Muscle layer of duodenum (tissue), 2 donors: ENCODE measurements around the gene CRTC2.
A peak's percentile ranks its signal among the peaks of the same experiment; 100 is the strongest.

Experiments
- H3K27ac ChIP-seq: one replicate; pipeline ENCODE4 v1.7.0; 2013; ENCODE audit warnings: mild to moderate bottlenecking, low read length
- H3K27me3 ChIP-seq: one replicate; pipeline ENCODE4 v1.7.0; 2013; ENCODE audit warnings: low read depth, mild to moderate bottlenecking, control low read depth, low read length
- H3K36me3 ChIP-seq, 2 donors: one replicate each; pipeline ENCODE4 v1.7.0; 2013; ENCODE audit warnings: low read length in 2 of 2, control low read depth in 1 of 2, mild to moderate bottlenecking in 1 of 2; ENCODE audit not compliant: insufficient read depth in 2 of 2, control insufficient read depth in 1 of 2
- H3K4me1 ChIP-seq, 2 donors: one replicate each; pipeline ENCODE4 v1.7.0; 2013; ENCODE audit warnings: low read length in 2 of 2, mild to moderate bottlenecking in 2 of 2, control low read depth in 1 of 2, moderate library complexity in 1 of 2; ENCODE audit not compliant: insufficient read depth in 2 of 2, control insufficient read depth in 1 of 2
- H3K4me3 ChIP-seq, 2 donors: one replicate each; pipeline ENCODE4 v1.7.0; 2013; ENCODE audit warnings: low read length in 2 of 2, low read depth in 1 of 2, mild to moderate bottlenecking in 1 of 2
- H3K9me3 ChIP-seq, 2 donors: one replicate each; pipeline ENCODE4 v1.7.0; 2013; ENCODE audit warnings: low read length in 2 of 2, control low read depth in 1 of 2, mild to moderate bottlenecking in 1 of 2; ENCODE audit not compliant: control insufficient read depth in 1 of 2
- donor health status: healthy.

The CRTC2 gene

GRCh38 chr1:153945131-153945794 lies 13.1 kb downstream of the CRTC2 start:
- peaks cover 33 to 45% of the 10 kb centered on the region in 2 donors for H3K36me3 ChIP-seq
- H3K4me3 ChIP-seq: peak overlapping the region; percentile 77 to 87
- H3K27ac ChIP-seq: peak overlapping the region; percentile 83
- no peaks in the 10 kb centered on the region for H3K27me3 ChIP-seq
- no peaks in the 10 kb centered on the region for H3K9me3 ChIP-seq
- peaks cover 6 to 15% of the 10 kb centered on the region in 2 donors for H3K4me1 ChIP-seq

- Histone ChIP-seq H3K4me1 (peaks cover 6 to 15% of the 10 kb centered on the region in 2 donors), H3K27ac (peak overlapping the region; percentile 83), H3K36me3 (peaks cover 33 to 45% of the 10 kb centered on the region in 2 donors), H3K9me3 (no peaks in the 10 kb centered on the region), H3K27me3 (no peaks in the 10 kb centered on the region), H3K4me3 (peak overlapping the region; percentile 77 to 87)
These were observed 13.6 kb downstream of the CRTC2 start for GRCh38 chr1:153944827-153945117.

DNA sequence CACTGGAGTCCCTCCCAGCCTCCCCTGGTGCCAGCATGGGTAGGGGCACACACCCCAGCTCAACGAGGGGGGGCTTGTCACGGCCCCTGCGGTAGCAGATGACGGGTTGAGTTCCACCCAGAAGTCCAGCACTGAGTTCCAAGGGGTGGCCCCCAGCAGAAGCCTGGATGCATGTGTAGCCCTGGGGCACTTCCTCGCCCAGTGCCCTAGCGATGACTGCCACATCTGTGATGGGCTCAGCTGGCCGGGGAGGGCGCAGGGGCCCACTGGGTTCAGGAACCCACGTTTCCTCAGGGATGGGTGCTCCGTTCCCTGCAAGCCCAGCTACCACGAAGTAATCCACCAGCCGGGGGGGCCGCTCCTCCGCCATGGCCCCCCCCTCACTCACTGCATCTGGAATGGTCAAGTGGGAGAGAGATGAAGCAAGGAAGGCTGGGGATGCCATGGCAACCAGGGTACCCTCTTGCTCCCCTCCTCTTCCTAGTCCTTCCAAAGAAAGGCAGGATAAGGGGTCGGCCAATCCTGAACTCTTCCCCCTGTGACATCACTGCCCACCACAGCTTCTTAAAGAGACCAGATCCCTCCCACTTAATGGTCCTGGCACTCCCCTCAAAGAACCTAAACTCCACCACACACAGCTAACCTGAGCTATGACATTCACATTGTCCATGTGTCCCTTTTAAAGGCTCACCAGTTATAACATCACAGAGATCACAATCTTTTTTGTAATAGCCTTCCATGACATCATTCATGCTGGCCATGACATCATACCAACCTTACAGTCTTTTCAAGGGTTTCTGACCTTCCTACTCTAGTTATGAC lies 14.2 kb downstream of the CRTC2 start:
- H3K36me3 ChIP-seq: peaks cover 36 to 46% of the 10 kb centered on the region in 2 donors
- no peaks in the 10 kb centered on the region for H3K9me3 ChIP-seq
- peaks cover 6 to 15% of the 10 kb centered on the region in 2 donors for H3K4me1 ChIP-seq
- no peaks in the 10 kb centered on the region for H3K27me3 ChIP-seq
- peak overlapping the region; percentile 83 for H3K27ac ChIP-seq
- peak overlapping the region; percentile 77 to 87 for H3K4me3 ChIP-seq

GRCh38 chr1:153942766-153943549 lies 15.5 kb downstream of the CRTC2 start:
- Histone ChIP-seq H3K27me3 (no peaks in the 10 kb centered on the region), H3K9me3 (no peaks in the 10 kb centered on the region), H3K27ac (no peak overlapping the region), H3K36me3 (peaks cover 25 to 39% of the 10 kb centered on the region in 2 donors), H3K4me3 (no peak overlapping the region), H3K4me1 (peaks cover 6 to 15% of the 10 kb centered on the region in 2 donors)

- peaks cover 4 to 13% of the 10 kb centered on the region in 2 donors for H3K4me1 ChIP-seq
- no peak overlapping the region for H3K27ac ChIP-seq
- no peak overlapping the region for H3K4me3 ChIP-seq
- H3K36me3 ChIP-seq: peaks cover 32 to 43% of the 10 kb centered on the region in 2 donors
- H3K9me3 ChIP-seq: no peaks in the 10 kb centered on the region
- no peaks in the 10 kb centered on the region for H3K27me3 ChIP-seq
These were observed 16.3 kb downstream of the CRTC2 start for GRCh38 chr1:153941826-153942725.

DNA sequence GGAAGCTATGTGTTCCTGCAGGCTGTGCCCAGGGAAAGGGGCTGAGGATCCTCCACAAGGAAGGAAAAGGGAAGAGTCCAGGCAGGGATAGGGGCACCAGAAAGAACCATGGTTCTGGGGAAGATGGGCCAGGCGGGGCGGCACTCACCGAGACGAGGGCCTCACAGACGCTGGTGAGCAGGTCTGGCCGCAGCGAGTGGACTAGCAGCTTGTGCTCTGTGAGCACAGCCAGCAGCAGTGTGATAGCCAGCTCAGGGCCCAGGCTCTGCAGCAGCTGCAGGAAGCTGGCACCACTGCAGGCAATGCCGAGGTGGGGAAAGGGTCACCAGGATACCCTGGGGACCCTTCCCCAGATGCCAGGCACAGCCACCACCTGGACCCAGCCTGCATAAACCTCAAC lies 17.7 kb downstream of the CRTC2 start:
- Histone ChIP-seq H3K27me3 (no peaks in the 10 kb centered on the region), H3K27ac (no peak overlapping the region), H3K4me3 (no peak overlapping the region), H3K36me3 (peaks cover 44 to 57% of the 10 kb centered on the region in 2 donors), H3K9me3 (no peaks in the 10 kb centered on the region), H3K4me1 (peaks cover 0 to 7% of the 10 kb centered on the region in 2 donors)

DNA sequence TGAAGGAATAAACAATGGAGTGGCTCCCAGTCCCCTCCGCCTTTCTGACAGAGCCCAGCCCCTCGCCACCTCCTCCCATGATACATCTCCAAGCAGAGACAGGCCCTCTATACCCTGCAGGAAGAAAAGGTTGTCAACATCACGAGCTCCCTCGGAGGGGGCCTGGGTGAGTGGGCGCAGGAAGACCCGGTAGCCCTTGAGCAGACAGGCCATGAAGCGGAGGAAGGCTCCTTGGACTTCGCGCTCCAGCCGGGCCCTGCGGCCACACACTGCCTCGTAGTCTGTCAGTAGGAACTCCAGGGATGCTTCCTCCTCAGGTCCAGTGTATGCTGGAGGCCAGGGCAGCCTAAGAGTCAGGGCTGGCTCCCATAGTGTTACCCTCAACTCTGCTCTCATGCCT lies 18.9 kb downstream of the CRTC2 start:
- H3K27ac ChIP-seq: no peak overlapping the region
- H3K36me3 ChIP-seq: peaks cover 53 to 69% of the 10 kb centered on the region in 2 donors
- H3K4me1 ChIP-seq: no peaks in the 10 kb centered on the region
- no peaks in the 10 kb centered on the region for H3K27me3 ChIP-seq
- H3K4me3 ChIP-seq: no peak overlapping the region
- H3K9me3 ChIP-seq: no peaks in the 10 kb centered on the region

GRCh38 chr1:153938996-153939395 lies 19.4 kb downstream of the CRTC2 start:
- H3K27me3 ChIP-seq: no peaks in the 10 kb centered on the region
- no peak overlapping the region for H3K27ac ChIP-seq
- no peak overlapping the region for H3K4me3 ChIP-seq
- H3K36me3 ChIP-seq: peaks cover 56 to 74% of the 10 kb centered on the region in 2 donors
- no peaks in the 10 kb centered on the region for H3K4me1 ChIP-seq
- no peaks in the 10 kb centered on the region for H3K9me3 ChIP-seq

DNA sequence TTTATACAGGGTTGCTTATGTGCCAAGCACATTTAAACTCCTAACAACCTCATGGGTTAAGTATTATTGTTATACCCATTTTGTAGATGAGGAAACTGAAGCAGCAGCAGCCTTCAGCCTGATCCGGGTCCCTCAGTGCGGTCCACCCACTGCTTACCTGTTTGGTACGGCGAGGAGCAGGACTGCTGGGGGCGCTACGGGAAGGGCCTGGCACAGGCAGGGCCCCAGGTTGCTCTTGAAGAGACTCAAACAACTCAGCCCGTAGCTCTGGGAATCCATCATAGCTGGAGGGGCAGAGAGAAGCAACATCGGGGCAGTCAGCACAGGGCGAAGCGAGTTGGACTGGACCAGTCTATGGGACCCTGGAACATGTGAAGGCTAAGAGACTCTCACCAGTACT lies 21.1 kb downstream of the CRTC2 start:
- H3K4me3 ChIP-seq: no peak overlapping the region
- no peak overlapping the region for H3K27ac ChIP-seq
- H3K36me3 ChIP-seq: peaks cover 60 to 88% of the 10 kb centered on the region in 2 donors
- no peaks in the 10 kb centered on the region for H3K9me3 ChIP-seq
- H3K4me1 ChIP-seq: no peaks in the 10 kb centered on the region
- H3K27me3 ChIP-seq: no peaks in the 10 kb centered on the region

DNA sequence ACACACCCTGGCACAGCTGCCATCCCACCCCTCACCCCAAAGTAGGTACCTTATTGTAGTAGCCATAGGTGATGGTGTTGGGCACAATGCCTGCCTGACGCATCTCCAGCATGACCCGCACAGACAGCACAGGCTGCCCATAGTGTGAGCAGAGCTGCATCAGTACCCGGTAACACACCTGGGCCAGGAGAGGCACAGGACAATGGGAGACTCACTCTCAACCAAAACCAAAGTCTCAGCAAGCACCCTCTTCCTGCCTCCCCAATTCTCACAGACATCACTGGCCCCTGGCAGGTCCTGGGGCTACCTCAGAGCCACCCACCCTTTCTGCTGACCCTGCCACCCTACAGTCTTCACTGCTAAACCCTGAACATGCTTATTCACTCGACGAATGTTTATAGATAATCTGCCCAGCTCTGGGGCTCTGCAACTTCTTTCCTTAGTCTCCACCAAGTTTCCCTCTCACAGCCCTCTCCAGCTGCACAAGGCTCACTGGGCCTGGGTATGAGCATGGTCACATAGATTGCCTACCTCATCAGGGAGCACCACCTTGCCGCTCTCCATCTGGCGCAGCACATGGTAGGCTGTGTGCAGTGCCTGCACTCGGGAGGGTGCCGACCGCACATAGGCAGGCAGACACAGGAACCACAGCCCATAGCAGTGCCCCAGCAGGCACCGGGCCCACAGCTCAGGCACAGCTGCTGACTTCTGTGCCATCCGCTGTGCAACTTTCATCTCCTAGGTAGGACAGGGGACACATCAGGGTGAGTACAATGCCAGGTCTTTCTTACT lies 22.2 kb downstream of the CRTC2 start:
- H3K9me3 ChIP-seq: no peaks in the 10 kb centered on the region
- H3K27me3 ChIP-seq: no peaks in the 10 kb centered on the region
- H3K4me3 ChIP-seq: no peak overlapping the region
- no peaks in the 10 kb centered on the region for H3K4me1 ChIP-seq
- peaks cover 61 to 87% of the 10 kb centered on the region in 2 donors for H3K36me3 ChIP-seq
- H3K27ac ChIP-seq: no peak overlapping the region
